DOHH2 (cell line): Measurements from ENCODE around the gene PDE4B.

ENCODE experiments used
- H3F3A ChIP-seq: fragments of 200-600 bp; sonication (generic), shearing (Covaris generic); 2 replicates; pipeline ENCODE4 v1.6.0; 2016; ENCODE audit warnings: antibody characterized with exemption, mild to moderate bottlenecking; ENCODE audit not compliant: control insufficient read depth, insufficient read depth
- H3K27ac ChIP-seq: fragments of 200-600 bp; sonication (generic); 2 replicates; pipeline ENCODE4 v1.5.1; 2014; ENCODE audit warnings: low read depth, mild to moderate bottlenecking, low read length, moderate library complexity
- H3K27me3 ChIP-seq: fragments of 200-600 bp; sonication (generic); 2 replicates; pipeline ENCODE4 v1.6.1; 2014; ENCODE audit warnings: mild to moderate bottlenecking, low read length, mixed read lengths; ENCODE audit not compliant: control insufficient read depth
- H3K36me3 ChIP-seq: fragments of 200-600 bp; sonication (generic); 2 replicates; pipeline ENCODE4 v1.6.1; 2014; ENCODE audit warnings: mild to moderate bottlenecking, low read length, moderate library complexity, mixed read lengths; ENCODE audit not compliant: control insufficient read depth
- H3K4me1 ChIP-seq: fragments of 200-600 bp; sonication (generic); 2 replicates; pipeline ENCODE4 v1.6.1; 2014; ENCODE audit warnings: mild to moderate bottlenecking, low read length, mixed read lengths; ENCODE audit not compliant: control insufficient read depth
- H3K4me2 ChIP-seq: fragments of 200-600 bp; sonication (generic); 2 replicates; pipeline ENCODE4 v1.6.0; 2014; ENCODE audit warnings: mild to moderate bottlenecking, low read length, moderate library complexity
- H3K4me3 ChIP-seq: fragments of 200-600 bp; sonication (generic); 2 replicates; pipeline ENCODE4 v1.5.1; 2014; ENCODE audit warnings: mild to moderate bottlenecking, low read length, mixed read lengths
- H3K79me2 ChIP-seq: fragments of 200-600 bp; sonication (generic); 2 replicates; pipeline ENCODE4 v1.6.1; 2014; ENCODE audit warnings: mild to moderate bottlenecking, low read length, mixed read lengths; ENCODE audit not compliant: control insufficient read depth
- H3K9me2 ChIP-seq: fragments of 200-600 bp; sonication (generic); replicated peaks from 2 replicates; pipeline ENCODE4 v1.6.1; 2014; ENCODE audit warnings: mild to moderate bottlenecking, low read length, mixed read lengths; ENCODE audit not compliant: control insufficient read depth
- H3K9me3 ChIP-seq: fragments of 200-600 bp; sonication (generic); 2 replicates; pipeline ENCODE4 v1.6.1; 2014; ENCODE audit warnings: antibody characterized with exemption, low read length, mixed read lengths; ENCODE audit not compliant: control insufficient read depth, insufficient read depth
- H4K20me1 ChIP-seq: fragments of 200-600 bp; sonication (generic); 2 replicates; pipeline ENCODE4 v1.6.0; 2014; ENCODE audit warnings: low read depth, mild to moderate bottlenecking, antibody characterized with exemption, low read length, moderate library complexity; ENCODE audit not compliant: control insufficient read depth, insufficient read depth
- CTCF ChIP-seq: fragments of 200-600 bp; sonication (generic); IDR thresholded peaks from one replicate; pipeline ENCODE4 v1.5.1; 2014; ENCODE audit warnings: antibody characterized with exemption, mild to moderate bottlenecking, low read depth, low read length; ENCODE audit not compliant: poor library complexity, severe bottlenecking
- EZH2phosphoT487 ChIP-seq: fragments of 200-600 bp; sonication (generic); IDR thresholded peaks from 2 replicates; pipeline ENCODE4 v1.6.1; 2017; ENCODE audit warnings: borderline replicate concordance, mild to moderate bottlenecking, antibody characterized with exemption, low read length, moderate library complexity, mixed read lengths

Gene PDE4B

GRCh38 chr1:65769636-65770035 is 23.1 kb upstream of the PDE4B start:
- H3K27ac ChIP-seq: no peak overlapping the region
- H3K79me2 ChIP-seq: no peaks in the 10 kb centered on the region
- no peak overlapping the region for H3K4me2 ChIP-seq
- no peaks in the 10 kb centered on the region for H3K9me2 ChIP-seq
- no peaks in the 10 kb centered on the region for H3K9me3 ChIP-seq
- no peaks in the 10 kb centered on the region for H3K4me1 ChIP-seq
- H3F3A ChIP-seq: no peaks in the 10 kb centered on the region
- H3K4me3 ChIP-seq: no peak overlapping the region
- no peaks in the 10 kb centered on the region for H3K36me3 ChIP-seq
- TF ChIP-seq CTCF (no peak), EZH2phosphoT487 (no peak)
- no peaks in the 10 kb centered on the region for H4K20me1 ChIP-seq
- H3K27me3 ChIP-seq: no peaks in the 10 kb centered on the region

GRCh38 chr1:65772607-65773006 is 20.1 kb upstream of the PDE4B start:
- TF ChIP-seq CTCF: no peak
- TF ChIP-seq EZH2phosphoT487: no peak
- H3K36me3 ChIP-seq: no peaks in the 10 kb centered on the region

GRCh38 chr1:65773391-65774123 is 19.1 kb upstream of the PDE4B start:
- TF ChIP-seq CTCF: no peak
- no peak for TF ChIP-seq EZH2phosphoT487
- Histone ChIP-seq H3F3A (no peaks in the 10 kb centered on the region), H3K4me3 (no peak overlapping the region), H3K9me3 (no peaks in the 10 kb centered on the region), H3K79me2 (no peaks in the 10 kb centered on the region), H3K36me3 (no peaks in the 10 kb centered on the region), H3K27me3 (no peaks in the 10 kb centered on the region), H3K27ac (no peak overlapping the region), H3K4me1 (no peaks in the 10 kb centered on the region), H4K20me1 (no peaks in the 10 kb centered on the region), H3K9me2 (no peaks in the 10 kb centered on the region), H3K4me2 (no peak overlapping the region)

More at GRCh38 chr1:65772607-65773006, 20.1 kb upstream of the PDE4B start:
- Histone ChIP-seq H3K4me2 (no peak overlapping the region), H3K79me2 (no peaks in the 10 kb centered on the region), H3F3A (no peaks in the 10 kb centered on the region), H4K20me1 (no peaks in the 10 kb centered on the region), H3K27me3 (no peaks in the 10 kb centered on the region), H3K4me3 (no peak overlapping the region), H3K9me3 (no peaks in the 10 kb centered on the region), H3K9me2 (no peaks in the 10 kb centered on the region), H3K4me1 (no peaks in the 10 kb centered on the region), H3K27ac (no peak overlapping the region)

- no peaks in the 10 kb centered on the region for H4K20me1 ChIP-seq
- no peak for TF ChIP-seq EZH2phosphoT487
- no peak for TF ChIP-seq CTCF
- no peaks in the 10 kb centered on the region for H3K9me2 ChIP-seq
- H3K36me3 ChIP-seq: no peaks in the 10 kb centered on the region
- no peaks in the 10 kb centered on the region for H3K9me3 ChIP-seq
- H3K27me3 ChIP-seq: no peaks in the 10 kb centered on the region
- no peak overlapping the region for H3K4me2 ChIP-seq
- H3K79me2 ChIP-seq: no peaks in the 10 kb centered on the region
- H3F3A ChIP-seq: no peaks in the 10 kb centered on the region
- no peaks in the 10 kb centered on the region for H3K4me1 ChIP-seq
- H3K4me3 ChIP-seq: no peak overlapping the region
- H3K27ac ChIP-seq: no peak overlapping the region
These were observed 3.9 kb upstream of the PDE4B start for GRCh38 chr1:65788762-65789161.
